SK-N-SH treated with all-trans-retinoic acid at 6 μM for 48 hours (cell line): ENCODE measurements around the gene OR2Z1.
"Not testable (repeated sequence)": the region's sequence is repeated elsewhere in the genome, so short reads cannot be mapped to it uniquely, and the experiment has no call there.

Experiments used
- ATAC-seq: fragments of 200-7000 bp; cut with Tn5 transposase; 3 replicates; pipeline ENCODE4 v1.9.1; 2020; ENCODE audit warnings: mild to moderate bottlenecking, moderate library complexity
- ARNTL ChIP-seq: fragments of 450-650 bp; formaldehyde crosslinking; IDR thresholded peaks from 2 replicates; pipeline ENCODE4 v1.5.0; 2020; ENCODE audit warnings: low read depth, mild to moderate bottlenecking, moderate library complexity, borderline replicate concordance
- BACH2 ChIP-seq: fragments of 250-450 bp; sonication (Bioruptor Pico); IDR thresholded peaks from 2 replicates; pipeline ENCODE4 v1.9.0; 2021; ENCODE audit warnings: mild to moderate bottlenecking, borderline replicate concordance
- CSDC2 ChIP-seq: fragments of 250-450 bp; sonication (Bioruptor Pico); IDR thresholded peaks from 2 replicates; pipeline ENCODE4 v1.5.0; 2020; ENCODE audit warnings: mild to moderate bottlenecking, moderate library complexity
- CSRNP3 ChIP-seq: fragments of 250-450 bp; sonication (Bioruptor Pico); IDR thresholded peaks from 2 replicates; pipeline ENCODE4 v1.5.1; 2021; ENCODE audit warnings: mild to moderate bottlenecking, moderate library complexity
- ESRRG ChIP-seq: fragments of 250-450 bp; sonication (Bioruptor Pico); IDR thresholded peaks from 2 replicates; pipeline ENCODE4 v1.6.1; 2021; ENCODE audit warnings: mild to moderate bottlenecking
- GLIS3 ChIP-seq: fragments of 250-450 bp; sonication (Bioruptor Pico); IDR thresholded peaks from 2 replicates; pipeline ENCODE4 v1.5.0; 2020; ENCODE audit warnings: mild to moderate bottlenecking, moderate library complexity
- ISL1 ChIP-seq: fragments of 250-450 bp; sonication (Bioruptor Pico); IDR thresholded peaks from 2 replicates; pipeline ENCODE4 v2.1.2; 2022; ENCODE audit warnings: mild to moderate bottlenecking, moderate library complexity
- OSR1 ChIP-seq: fragments of 250-450 bp; sonication (Bioruptor Pico); IDR thresholded peaks from 2 replicates; pipeline ENCODE4 v1.8.0; 2022; ENCODE audit warnings: moderate library complexity, mild to moderate bottlenecking, inconsistent platforms
- PPARA ChIP-seq: fragments of 250-450 bp; sonication (Bioruptor Pico); IDR thresholded peaks from 2 replicates; pipeline ENCODE4 v1.5.0; 2020; ENCODE audit warnings: mild to moderate bottlenecking, borderline replicate concordance
- RARB ChIP-seq: fragments of 250-450 bp; sonication (Bioruptor Pico); IDR thresholded peaks from 2 replicates; pipeline ENCODE4 v1.8.0; 2021; ENCODE audit warnings: mild to moderate bottlenecking, moderate library complexity
- SNAI2 ChIP-seq: fragments of 250-450 bp; sonication (Bioruptor Pico); IDR thresholded peaks from 2 replicates; pipeline ENCODE4 v1.5.0; 2020; ENCODE audit warnings: mild to moderate bottlenecking, moderate library complexity
- TCF4 ChIP-seq: fragments of 250-450 bp; sonication (Bioruptor Pico); IDR thresholded peaks from 2 replicates; pipeline ENCODE4 v1.8.0; 2021; ENCODE audit warnings: mild to moderate bottlenecking, moderate library complexity, borderline replicate concordance
- TOX ChIP-seq: fragments of 250-450 bp; sonication (Bioruptor Pico); IDR thresholded peaks from 2 replicates; pipeline ENCODE4 v1.8.0; 2021; ENCODE audit warnings: mild to moderate bottlenecking, moderate library complexity, borderline replicate concordance
- TSHZ2 ChIP-seq: fragments of 250-450 bp; sonication (Bioruptor Pico); IDR thresholded peaks from 2 replicates; pipeline ENCODE4 v1.5.0; 2020; ENCODE audit warnings: mild to moderate bottlenecking, moderate library complexity
- ZC3H10 ChIP-seq: fragments of 250-450 bp; sonication (Bioruptor Pico); IDR thresholded peaks from 2 replicates; pipeline ENCODE4 v1.5.1; 2021; ENCODE audit warnings: mild to moderate bottlenecking, moderate library complexity
- ZFP3 ChIP-seq: fragments of 250-450 bp; sonication (Bioruptor Pico); IDR thresholded peaks from 2 replicates; pipeline ENCODE4 v1.5.0; 2020; ENCODE audit warnings: mild to moderate bottlenecking, moderate library complexity
- ZFP30 ChIP-seq: fragments of 450-650 bp; formaldehyde crosslinking; IDR thresholded peaks from 2 replicates; pipeline ENCODE4 v1.5.0; 2022; ENCODE audit warnings: mild to moderate bottlenecking, moderate library complexity
- ZNF70 ChIP-seq: fragments of 450-650 bp; formaldehyde crosslinking; IDR thresholded peaks from 2 replicates; pipeline ENCODE4 v1.5.0; 2020; ENCODE audit warnings: mild to moderate bottlenecking, moderate library complexity
- TF ChIP-seq, protein P1 (sequence below): fragments of 250-450 bp; sonication (Bioruptor Pico); IDR thresholded peaks from 2 replicates; pipeline ENCODE4 v1.8.0; 2021; ENCODE audit warnings: low read depth, mild to moderate bottlenecking, moderate library complexity, borderline replicate concordance
- TF ChIP-seq, protein P2 (sequence below): fragments of 250-450 bp; sonication (Bioruptor Pico); IDR thresholded peaks from 2 replicates; pipeline ENCODE4 v1.5.1; 2020; ENCODE audit warnings: low read depth, mild to moderate bottlenecking, moderate library complexity

Gene OR2Z1

DNA sequence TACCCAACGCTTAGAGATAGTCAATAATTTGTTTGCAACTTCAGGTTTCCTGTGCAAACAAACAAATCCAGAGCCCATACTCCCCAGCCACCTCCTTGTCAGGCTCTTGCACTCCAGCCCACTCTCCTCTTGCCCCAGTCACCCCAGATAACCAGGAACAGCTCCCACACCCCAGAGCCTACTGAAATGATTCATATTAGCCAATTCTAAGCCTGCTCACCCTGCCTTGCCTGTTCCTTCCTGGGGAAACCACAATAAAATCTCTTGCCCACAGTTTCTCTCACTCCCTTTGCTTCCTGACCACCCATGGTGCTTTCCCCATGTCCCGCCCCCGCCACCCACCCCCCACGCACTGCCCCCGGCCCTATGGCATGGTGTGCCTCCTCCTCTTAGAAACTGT, 19.1 kb upstream of the OR2Z1 start (continued):
- TF ChIP-seq TSHZ2 (CRISPR knock-in tag), result no peak
- TF ChIP-seq RARB (CRISPR knock-in tag), result no peak
- TF ChIP-seq ZFP30, result no peak
- no peak for TF ChIP-seq ISL1 (CRISPR knock-in tag)

- ATAC-seq, result no peak
- TF ChIP-seq GLIS3 (CRISPR knock-in tag), result no peak
- TF ChIP-seq, protein P1, sequence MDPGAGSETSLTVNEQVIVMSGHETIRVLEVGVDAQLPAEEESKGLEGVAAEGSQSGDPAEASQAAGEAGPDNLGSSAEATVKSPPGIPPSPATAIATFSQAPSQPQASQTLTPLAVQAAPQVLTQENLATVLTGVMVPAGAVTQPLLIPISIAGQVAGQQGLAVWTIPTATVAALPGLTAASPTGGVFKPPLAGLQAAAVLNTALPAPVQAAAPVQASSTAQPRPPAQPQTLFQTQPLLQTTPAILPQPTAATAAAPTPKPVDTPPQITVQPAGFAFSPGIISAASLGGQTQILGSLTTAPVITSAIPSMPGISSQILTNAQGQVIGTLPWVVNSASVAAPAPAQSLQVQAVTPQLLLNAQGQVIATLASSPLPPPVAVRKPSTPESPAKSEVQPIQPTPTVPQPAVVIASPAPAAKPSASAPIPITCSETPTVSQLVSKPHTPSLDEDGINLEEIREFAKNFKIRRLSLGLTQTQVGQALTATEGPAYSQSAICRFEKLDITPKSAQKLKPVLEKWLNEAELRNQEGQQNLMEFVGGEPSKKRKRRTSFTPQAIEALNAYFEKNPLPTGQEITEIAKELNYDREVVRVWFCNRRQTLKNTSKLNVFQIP (CRISPR knock-in tag), result no peak
- no peak for TF ChIP-seq TSHZ2 (CRISPR knock-in tag)
- no peak for TF ChIP-seq ZC3H10 (CRISPR knock-in tag)
- no peak for TF ChIP-seq SNAI2 (CRISPR knock-in tag)
- no peak for TF ChIP-seq BACH2 (CRISPR knock-in tag)
- no peak for TF ChIP-seq RARB (CRISPR knock-in tag)
- no peak for TF ChIP-seq ZFP30
- no peak for TF ChIP-seq PPARA
- TF ChIP-seq ISL1 (CRISPR knock-in tag), result no peak
- TF ChIP-seq CSRNP3, result no peak
- TF ChIP-seq OSR1, result no peak
- TF ChIP-seq ZFP3 (CRISPR knock-in tag), result no peak
- TF ChIP-seq TOX (CRISPR knock-in tag), result no peak
- no peak for TF ChIP-seq TCF4 (CRISPR knock-in tag)
- TF ChIP-seq, protein P2, sequence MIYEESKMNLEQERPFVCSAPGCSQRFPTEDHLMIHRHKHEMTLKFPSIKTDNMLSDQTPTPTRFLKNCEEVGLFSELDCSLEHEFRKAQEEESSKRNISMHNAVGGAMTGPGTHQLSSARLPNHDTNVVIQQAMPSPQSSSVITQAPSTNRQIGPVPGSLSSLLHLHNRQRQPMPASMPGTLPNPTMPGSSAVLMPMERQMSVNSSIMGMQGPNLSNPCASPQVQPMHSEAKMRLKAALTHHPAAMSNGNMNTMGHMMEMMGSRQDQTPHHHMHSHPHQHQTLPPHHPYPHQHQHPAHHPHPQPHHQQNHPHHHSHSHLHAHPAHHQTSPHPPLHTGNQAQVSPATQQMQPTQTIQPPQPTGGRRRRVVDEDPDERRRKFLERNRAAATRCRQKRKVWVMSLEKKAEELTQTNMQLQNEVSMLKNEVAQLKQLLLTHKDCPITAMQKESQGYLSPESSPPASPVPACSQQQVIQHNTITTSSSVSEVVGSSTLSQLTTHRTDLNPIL (CRISPR knock-in tag), result no peak
- TF ChIP-seq ARNTL (CRISPR knock-in tag), result no peak
- TF ChIP-seq ESRRG, result no peak
- TF ChIP-seq, all 23 proteins: peak for 0
Measured at GRCh38 chr19:8703223-8703622, 18.2 kb upstream of the OR2Z1 start.

DNA sequence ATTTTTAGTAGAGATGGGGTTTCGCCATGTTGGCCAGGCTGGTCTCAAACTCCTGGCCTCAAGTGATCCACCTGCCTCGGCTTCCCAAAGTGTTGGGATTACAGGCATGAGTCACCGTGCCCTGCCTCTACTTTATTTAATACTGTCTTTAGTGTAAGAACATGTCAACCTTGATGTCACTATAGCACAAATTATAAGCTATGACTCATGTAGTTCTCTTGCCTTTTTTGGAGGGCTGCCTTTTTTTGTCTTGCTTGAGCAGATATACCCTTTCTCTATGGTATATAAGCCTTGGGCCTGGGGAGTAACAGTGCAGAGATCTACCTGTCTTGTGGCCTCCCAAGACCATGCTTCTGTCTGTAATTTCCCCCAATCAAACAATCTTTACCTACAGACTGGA, 16.1 kb upstream of the OR2Z1 start:
- ATAC-seq, result not testable (repeated sequence)

- no peak for TF ChIP-seq ZC3H10 (CRISPR knock-in tag)
- no peak for TF ChIP-seq PPARA
- no peak for TF ChIP-seq CSRNP3
- TF ChIP-seq CSDC2 (CRISPR knock-in tag), result no peak
- TF ChIP-seq GLIS3 (CRISPR knock-in tag), result no peak
- TF ChIP-seq ARNTL (CRISPR knock-in tag), result no peak
- no peak for TF ChIP-seq ISL1 (CRISPR knock-in tag)
- TF ChIP-seq BACH2 (CRISPR knock-in tag), result no peak
- TF ChIP-seq ZNF70, result no peak
- TF ChIP-seq, all 23 proteins: peak for 0
- no peak for ATAC-seq
Measured at GRCh38 chr19:8705742-8706141, 15.7 kb upstream of the OR2Z1 start.

DNA sequence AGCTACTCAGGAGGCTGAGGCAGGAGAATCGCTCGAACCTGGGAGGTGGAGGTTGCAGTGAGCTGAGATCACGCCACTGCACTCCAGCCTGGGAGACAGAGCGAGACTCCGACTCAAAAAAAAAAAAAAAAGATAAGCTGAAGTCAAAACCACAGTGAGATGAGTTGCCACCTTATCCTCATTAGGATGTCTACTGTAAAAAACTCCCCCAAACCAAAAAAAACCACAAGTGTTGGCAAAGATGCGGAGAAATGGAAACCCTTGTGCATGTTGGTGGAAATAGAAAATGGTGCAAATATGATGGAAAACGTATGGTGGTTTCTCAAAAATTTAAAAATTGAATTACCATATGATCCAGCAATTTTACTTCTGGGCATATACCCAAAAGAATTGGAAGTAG, 11.1 kb upstream of the OR2Z1 start:
- not testable (repeated sequence) for ATAC-seq
